Raji (cell line): ENCODE data around the gene DYNC2LI1.

Source experiments
- POLR2A ChIP-seq: IDR thresholded peaks from 2 replicates; pipeline ENCODE4 v1.6.1; 2011; ENCODE audit warnings: low read depth, low read length, control low read depth; ENCODE audit not compliant: insufficient read depth

Gene DYNC2LI1

GRCh38 chr2:43751476-43751990 is 22.3 kb upstream of the DYNC2LI1 start:
- no peak for TF ChIP-seq POLR2A

- TF ChIP-seq POLR2A, result no peak
Measured at GRCh38 chr2:43752302-43752701, 21.5 kb upstream of the DYNC2LI1 start.

- no peak for TF ChIP-seq POLR2A
Measured at GRCh38 chr2:43754180-43754579, 19.7 kb upstream of the DYNC2LI1 start.

- no peak for TF ChIP-seq POLR2A
Measured at GRCh38 chr2:43758739-43759138, 15.1 kb upstream of the DYNC2LI1 start.

GRCh38 chr2:43759195-43759594 is 14.6 kb upstream of the DYNC2LI1 start:
- no peak for TF ChIP-seq POLR2A

GRCh38 chr2:43762286-43762685 is 11.6 kb upstream of the DYNC2LI1 start:
- no peak for TF ChIP-seq POLR2A

- TF ChIP-seq POLR2A, result no peak
Measured at GRCh38 chr2:43763091-43763490, 10.7 kb upstream of the DYNC2LI1 start.

GRCh38 chr2:43764086-43764705 is 9.6 kb upstream of the DYNC2LI1 start:
- TF ChIP-seq POLR2A, result no peak

- no peak for TF ChIP-seq POLR2A
Measured at GRCh38 chr2:43766006-43766405, 7.8 kb upstream of the DYNC2LI1 start.

- TF ChIP-seq POLR2A, result no peak
Measured at GRCh38 chr2:43774617-43775016, 778 bp downstream of the DYNC2LI1 start.

- no peak for TF ChIP-seq POLR2A
Measured at GRCh38 chr2:43776324-43776723, 2.5 kb downstream of the DYNC2LI1 start.

- no peak for TF ChIP-seq POLR2A
Measured at GRCh38 chr2:43777306-43777926, 3.6 kb downstream of the DYNC2LI1 start.

- TF ChIP-seq POLR2A, result no peak
Measured at GRCh38 chr2:43778233-43778632, 4.4 kb downstream of the DYNC2LI1 start.

GRCh38 chr2:43787895-43788294 is 14.1 kb downstream of the DYNC2LI1 start:
- TF ChIP-seq POLR2A, result no peak

- TF ChIP-seq POLR2A, result no peak
Measured at GRCh38 chr2:43788646-43789045, 14.8 kb downstream of the DYNC2LI1 start.

- no peak for TF ChIP-seq POLR2A
Measured at GRCh38 chr2:43790147-43790546, 16.3 kb downstream of the DYNC2LI1 start.

- TF ChIP-seq POLR2A, result no peak
Measured at GRCh38 chr2:43791035-43791765, 17.4 kb downstream of the DYNC2LI1 start.

- no peak for TF ChIP-seq POLR2A
Measured at GRCh38 chr2:43792653-43793052, 18.8 kb downstream of the DYNC2LI1 start.
